ENCODE results near the gene ISM1.

ISM1 gene

GRCh38 chr20:13321416-13321815, 100.3 kb downstream of the ISM1 start:
- DNase-seq, result no peak

DNA sequence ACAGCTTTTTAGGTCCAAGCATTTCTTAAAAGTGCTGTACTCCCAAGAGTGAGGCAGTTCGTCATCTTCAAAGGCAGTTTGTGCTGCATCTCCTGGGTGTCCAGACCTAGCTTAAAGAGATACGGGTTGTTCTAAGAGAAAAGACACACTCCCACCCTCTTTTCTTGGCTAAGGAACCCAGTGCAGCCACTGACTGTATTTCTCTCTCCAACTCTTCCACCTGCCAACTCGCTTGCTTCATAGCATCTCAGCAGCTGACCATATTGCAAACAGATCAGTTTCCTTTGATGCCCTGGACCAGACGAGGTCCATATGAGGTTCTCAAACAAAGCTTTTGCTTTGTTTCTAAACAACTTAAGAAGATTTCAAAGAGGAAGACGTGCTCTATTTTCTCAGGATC, 101.1 kb downstream of the ISM1 start:
- no peak for DNase-seq

GRCh38 chr20:13322621-13323020, 101.5 kb downstream of the ISM1 start:
- no peak for DNase-seq

DNA sequence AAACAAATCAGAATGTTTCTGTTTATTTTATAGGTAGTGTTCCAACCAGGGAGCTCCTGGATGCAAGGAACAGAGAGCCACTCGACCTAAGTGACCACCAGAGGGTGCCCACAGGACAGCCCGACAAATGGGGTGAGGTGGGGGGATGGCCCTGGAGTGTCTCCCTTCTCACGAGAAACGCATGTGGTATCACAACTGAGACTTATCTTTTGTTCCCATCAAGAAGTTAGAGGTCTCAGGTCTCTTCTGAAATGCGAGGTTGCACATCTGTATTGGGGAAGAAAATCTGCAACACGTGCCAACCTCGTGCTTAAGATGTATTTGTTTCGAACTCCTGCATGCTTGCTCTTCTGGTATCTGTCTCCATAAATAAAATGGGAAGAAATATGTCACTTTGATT, 104.0 kb downstream of the ISM1 start:
- no peak for DNase-seq

DNA sequence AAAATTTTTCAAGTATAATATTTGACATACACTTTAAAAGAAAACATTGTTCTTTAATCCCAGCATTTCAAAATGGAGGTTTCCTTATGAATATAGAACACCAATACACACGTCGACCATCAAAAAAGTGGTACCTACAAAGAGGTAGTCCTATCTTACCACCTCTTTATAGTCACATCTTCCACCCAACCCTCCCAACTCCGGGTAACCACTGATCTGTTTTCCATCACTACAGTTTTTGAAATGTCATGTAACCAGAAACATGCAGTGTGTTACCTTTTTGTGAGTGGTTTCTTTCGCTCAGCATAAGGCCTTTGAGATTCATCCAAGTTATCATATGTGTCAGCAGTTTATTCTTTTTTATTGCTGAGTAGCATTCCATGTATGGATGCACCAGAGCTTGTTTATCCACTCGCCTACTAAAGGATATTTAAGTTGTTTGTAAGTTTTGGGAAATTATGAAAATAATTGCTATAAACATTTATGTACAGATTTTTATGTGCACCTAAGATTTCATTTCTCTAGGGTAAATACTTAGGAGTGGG, 104.8 kb downstream of the ISM1 start:
- no peak for DNase-seq

DNA sequence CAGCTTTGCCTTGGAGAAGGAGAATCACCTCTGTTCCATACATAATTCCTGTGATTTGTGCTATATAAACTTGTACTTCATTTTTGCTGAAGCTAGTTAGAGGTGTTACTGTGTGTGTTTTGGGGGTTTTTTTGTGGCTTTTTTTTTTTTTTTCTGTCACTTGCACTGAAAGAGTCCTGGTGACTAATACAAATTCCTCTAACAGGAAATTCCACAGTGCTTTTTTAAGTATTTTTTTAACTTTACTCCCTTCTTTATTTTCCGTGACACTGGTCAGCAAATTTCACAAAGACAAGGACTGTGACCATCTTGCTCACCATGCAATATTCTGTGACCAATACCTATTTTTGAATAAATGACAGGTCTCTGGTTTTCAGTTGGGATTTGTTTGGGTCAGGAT, 110.5 kb downstream of the ISM1 start:
- DNase-seq, result no peak

DNA sequence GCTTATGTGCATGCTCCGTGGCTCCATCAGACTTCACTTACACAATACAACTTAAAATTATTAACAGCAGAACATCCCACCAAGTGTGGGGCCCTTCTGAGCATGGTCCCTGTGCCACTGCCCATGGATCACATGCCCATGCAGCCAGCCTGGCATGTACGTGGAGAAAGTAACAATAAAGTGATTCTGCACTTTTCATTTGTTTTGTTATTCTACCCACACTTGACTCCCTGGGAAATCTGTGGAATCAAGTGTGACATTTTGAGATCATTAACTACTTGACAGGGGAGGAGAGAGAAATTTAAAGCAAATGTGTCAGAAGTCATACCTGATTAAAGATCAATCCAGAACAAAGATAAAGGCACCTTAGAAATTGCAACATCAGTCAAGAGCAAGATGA, 112.0 kb downstream of the ISM1 start:
- no peak for DNase-seq

GRCh38 chr20:13333793-13334192, 112.7 kb downstream of the ISM1 start:
- no peak for DNase-seq

- DNase-seq, result no peak
These were observed 115.4 kb downstream of the ISM1 start for GRCh38 chr20:13336308-13337089.

DNA sequence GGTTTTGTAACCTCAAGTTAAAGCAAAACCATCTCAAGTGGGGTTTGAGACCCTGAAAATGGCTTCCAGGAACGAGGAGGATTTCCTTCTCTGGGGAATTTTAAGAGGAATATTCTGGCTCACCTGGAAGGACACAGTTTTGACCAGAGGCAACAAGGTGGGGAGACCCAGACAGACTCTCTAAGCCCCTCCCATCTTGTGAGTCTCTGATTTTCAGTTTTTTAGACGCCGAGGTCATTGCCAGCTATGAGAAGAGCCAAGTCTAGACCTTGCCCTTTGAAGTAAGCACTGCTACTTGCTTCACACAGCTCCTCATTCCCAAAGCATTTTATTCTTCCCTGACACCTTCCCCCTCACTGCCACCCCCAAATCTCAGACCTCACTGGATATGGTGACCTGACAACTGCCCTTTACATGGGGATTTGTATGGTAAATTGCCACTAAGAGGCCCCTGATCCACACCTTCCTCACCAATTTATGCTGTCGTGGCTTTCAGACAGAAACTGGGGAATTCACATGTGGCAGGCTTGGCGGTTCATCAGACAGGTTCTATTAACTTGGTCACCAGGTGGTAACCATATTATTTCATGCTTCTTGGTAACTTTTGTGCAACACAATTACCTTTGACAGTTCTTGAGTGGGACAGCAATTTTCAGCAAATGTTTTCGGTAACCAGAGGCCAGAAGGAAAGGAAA, 116.2 kb downstream of the ISM1 start:
- no peak for DNase-seq

GRCh38 chr20:13338097-13338661, 117.1 kb downstream of the ISM1 start:
- no peak for DNase-seq

DNA sequence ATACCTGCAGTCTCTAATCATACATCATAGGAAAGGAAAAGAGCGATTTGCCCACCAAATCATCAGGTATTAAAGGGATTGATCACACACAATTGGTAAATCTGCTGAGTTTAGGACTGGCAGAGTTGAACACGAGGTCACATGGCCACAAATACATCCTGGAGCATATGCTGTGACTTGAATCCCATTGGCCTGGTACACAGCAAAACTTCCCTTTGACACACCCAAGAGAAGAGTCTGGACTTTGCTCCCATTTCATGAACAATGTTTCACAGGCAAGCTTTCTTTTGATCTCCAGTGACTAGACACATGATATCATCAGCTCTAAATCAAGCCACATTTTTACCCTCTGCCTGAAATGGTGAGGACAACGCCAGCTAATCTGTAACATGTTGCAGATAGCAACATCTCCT, 117.9 kb downstream of the ISM1 start:
- no peak for DNase-seq

DNA sequence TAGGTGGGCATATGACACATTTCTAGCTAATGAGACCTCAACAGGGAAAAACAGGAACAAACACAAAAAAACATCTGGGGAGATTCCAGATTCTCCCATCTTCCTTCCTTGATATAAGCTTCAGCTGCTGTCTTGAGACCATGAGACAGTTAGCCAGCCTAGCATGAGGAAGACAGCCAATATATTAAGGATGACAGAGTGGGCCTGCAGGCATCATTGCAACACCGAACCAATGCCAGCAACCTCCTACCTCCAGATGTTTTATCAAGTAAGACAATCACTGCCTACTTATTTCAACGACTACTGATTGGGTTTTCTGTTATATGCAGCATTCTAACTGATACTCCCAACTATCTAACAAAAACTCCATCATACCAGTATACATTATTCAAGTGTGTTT, 119.0 kb downstream of the ISM1 start:
- no peak for DNase-seq

DNA sequence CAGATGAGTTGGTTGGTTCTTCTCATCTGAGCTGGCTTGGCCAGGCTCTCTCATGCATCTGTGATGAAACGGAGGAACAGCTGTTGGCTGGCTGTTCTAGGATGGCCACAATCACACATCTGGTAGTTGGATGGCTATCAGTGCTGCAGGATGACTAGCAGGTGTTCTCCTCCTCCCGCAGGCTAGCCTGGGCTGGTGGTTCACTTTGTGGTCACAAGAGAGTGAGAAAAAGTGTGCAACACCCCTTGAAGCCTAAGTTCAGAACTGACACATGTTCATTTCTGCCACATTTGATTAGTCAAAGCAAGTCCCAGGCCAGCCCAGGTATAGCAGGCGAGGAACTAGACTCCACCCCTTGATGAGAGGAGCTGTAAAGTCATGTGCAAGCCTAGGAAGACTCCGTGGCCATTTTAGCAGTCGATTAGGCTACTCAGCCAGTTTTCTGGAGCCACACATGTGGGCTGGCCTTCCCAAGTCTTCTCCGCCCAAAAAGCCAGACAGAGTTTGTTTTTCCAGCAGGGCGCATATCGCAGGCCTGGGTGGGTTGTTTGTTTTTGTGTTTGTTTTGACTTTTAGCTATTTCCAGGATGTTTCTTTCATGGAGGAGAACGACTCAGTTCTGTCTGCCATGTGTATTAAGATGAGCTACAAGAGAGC, 120.8 kb downstream of the ISM1 start:
- no peak for DNase-seq

DNA sequence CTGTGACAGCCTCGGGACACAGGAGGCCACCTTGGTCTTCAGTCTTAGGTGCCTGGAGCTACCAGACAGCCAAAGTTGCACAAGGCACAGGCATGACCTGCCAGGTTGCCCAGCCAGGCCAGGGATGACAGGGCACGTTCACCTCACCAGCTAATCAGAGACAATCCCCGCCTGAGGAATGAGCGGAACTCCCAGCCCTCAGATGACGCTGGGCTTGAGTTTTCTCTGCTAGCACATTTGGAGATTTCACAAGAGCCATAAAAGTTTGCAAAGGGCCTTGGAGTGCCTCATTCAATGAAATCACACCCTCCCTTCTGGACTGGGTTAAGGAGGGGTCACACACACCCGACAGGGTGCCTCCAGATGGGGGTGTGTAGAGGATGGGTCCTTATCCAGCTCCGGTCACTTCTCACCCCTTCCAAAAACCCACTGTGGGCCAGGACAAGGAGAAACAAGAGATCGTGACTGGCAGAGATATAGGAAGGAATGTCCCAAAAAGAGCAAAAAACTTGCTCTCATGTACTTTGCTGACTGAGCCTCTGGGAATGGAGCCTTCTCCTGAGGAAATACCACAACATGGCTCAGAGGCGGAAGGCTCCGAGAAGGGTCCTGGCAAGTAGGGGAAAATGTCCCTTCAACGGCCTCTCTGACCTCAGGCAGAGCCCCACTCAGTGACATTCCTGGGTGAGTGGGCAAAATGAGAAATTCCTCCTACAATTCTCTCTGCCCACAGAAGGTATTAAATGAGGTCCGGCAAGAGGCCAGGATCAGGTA, 121.6 kb downstream of the ISM1 start:
- no peak for DNase-seq

GRCh38 chr20:13344671-13345070, 123.6 kb downstream of the ISM1 start:
- DNase-seq, result no peak

DNA sequence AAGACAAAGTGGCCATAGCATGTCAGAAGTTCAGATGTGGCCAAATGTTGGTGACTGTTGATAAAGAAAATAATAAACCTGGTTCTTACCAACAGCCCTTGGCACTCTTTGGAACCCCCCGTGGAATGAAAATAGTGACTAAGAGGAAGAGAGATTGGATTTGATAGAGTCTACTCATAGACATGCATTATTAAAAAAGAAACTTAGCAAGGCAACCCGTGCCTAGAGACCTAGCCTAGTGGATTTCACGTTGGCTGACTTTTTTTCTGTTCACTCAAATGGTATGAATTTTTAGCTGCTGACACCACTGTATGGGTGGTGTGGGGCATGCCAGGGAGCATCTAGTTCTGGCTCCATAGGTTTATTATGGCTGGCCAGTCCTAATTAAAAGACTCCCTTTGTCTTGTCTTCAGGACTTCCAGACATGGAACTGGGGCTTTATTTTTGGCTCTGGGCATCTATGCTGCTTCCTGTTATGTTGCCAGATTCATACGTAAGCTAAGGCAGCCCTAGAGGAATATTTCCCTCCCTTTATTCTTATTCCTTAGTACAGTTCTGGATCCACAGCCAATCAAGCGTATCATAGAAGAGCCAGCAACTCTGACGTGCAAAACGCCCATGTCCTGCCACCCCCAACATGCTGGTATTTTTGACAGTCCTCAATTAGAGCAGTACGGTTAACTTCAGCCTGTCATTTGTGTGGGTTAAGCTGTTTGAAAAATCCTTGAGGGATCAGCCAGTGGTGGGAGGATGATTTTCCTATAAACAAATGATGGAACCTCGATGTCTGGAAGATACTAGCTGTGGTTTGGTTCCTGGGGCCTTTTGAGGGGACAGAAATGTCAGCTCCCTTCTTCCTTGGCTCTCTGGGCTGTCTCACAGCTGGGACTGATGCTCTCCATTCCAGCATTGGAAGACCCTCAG, 127.5 kb downstream of the ISM1 start:
- DNase-seq, result no peak

DNA sequence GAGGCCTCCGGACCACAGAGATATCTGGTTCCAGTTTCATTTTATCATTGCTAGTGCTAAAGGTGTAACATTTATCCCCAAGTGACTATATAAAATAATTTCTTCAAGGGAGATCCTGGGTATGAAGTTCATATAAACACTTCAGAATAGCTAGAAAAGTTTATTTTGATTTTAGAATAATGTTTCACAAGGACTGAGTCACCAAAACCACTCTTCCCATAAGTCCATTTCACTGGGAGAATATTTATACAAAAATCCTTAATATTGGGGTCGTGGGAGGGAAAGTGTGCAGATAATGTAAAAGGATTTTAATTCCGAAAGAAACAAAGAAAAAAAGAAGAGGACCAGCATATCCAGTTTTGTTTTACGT, 128.1 kb downstream of the ISM1 start:
- no peak for DNase-seq

Measured in inflammatory macrophage treated with lipopolysaccharide for 4 hours (primary cell).